HuH-7 (cell line): Measurements from ENCODE around the gene DNAH7.
"Not testable (repeated sequence)": the region's sequence is repeated elsewhere in the genome, so short reads cannot be mapped to it uniquely, and the experiment has no call there.

Experiments
- DNase-seq: peaks from one replicate; pipeline ENCODE4 v3.0.0; 2011; ENCODE audit warnings: low spot score

Gene DNAH7

DNA sequence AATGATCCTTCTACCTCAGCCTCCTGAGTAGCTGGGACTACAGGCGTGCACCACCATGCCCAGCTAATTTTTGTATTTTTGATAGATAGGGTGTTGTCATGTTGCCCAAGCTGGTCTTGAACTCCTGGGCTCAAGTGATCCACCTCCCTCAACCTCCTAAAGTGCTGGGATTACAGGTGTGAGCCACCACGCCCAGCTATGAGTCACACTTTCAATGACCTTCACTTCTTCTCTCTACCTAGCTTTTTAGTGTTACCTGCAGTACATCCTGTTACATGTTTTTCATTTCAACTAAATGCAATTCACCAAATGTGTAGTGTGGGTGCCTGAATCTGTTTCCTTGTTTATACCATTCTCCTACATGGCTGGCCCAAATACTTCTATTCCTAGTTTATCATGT, 347.6 kb downstream of the DNAH7 start:
- no peak for DNase-seq

DNA sequence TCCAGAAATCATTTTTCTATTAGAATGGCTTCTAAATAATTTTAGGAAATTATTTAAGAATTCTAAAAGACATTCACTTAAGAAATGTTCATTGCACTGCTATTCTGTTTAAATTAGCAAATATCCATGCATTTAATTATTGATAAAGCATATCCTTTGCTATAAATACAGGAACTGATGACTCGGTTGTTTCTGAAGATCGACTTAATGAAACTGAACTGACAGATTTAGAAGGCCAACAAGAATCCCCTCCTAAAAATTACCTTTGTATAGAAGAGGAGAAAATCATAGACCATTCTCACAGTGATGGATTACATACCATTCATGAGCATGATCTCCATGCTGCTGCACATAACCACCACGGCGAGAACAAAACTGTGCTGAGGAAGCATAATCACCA, 352.2 kb downstream of the DNAH7 start:
- DNase-seq: no peak

DNA sequence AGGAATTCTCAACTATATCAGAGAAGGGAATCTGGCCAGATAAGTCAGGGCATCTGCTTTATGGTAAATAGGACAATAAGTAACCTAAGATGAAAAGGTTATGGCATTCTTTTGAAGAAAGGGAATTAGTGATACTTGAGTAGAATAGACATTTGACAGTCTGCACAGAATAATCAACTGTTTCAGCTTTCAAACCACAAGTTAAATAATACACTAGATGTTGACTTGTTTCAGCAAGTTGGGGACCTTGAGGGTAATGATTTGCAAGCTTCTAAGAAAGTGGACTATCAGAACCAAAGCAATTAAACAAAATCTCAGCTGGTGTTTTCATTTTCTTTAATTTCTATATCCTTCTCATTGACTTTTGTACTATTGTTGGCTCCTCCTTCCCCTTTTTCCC, 357.2 kb downstream of the DNAH7 start:
- no peak for DNase-seq

DNA sequence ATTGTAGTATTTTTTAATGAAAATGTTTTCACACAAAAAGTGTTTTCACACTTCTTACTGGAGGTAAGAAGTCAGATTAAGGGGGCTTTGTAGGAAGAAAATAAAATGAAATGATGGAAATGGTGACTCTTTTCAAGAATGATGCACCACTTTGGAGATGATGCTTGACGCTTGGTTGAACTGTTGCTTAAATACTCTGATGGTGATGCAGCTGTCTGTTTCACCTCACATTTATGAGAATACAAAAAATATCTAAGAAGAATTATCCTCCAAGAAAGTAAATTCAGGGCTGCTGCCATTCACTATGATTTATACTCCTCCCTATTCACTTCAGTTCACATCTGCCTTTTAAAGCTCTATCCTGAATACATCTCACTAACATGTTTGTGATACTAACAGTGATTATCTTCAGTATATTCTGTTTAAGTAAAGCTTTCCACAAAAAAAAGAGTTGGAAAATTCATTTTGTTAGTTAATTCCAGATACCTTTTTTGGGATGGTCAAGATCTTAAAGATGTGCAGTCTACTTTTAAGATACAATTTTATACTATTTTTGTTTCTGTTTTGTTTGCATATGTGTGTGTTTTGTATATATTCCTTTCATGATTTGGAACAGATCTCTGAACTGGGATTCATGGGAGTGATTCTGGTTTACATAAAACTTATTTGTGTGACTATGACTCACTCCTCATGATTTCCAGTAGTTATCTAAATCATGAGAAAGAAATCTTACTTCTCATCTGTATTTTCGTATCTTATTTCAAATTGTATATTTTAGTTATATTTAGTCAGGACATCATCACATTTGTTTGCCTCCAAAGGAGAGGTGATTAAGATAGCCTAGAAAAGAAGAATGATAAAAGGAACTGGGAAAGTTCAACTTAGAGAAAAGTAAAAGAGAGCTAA, 358.5 kb downstream of the DNAH7 start:
- DNase-seq: no peak

DNA sequence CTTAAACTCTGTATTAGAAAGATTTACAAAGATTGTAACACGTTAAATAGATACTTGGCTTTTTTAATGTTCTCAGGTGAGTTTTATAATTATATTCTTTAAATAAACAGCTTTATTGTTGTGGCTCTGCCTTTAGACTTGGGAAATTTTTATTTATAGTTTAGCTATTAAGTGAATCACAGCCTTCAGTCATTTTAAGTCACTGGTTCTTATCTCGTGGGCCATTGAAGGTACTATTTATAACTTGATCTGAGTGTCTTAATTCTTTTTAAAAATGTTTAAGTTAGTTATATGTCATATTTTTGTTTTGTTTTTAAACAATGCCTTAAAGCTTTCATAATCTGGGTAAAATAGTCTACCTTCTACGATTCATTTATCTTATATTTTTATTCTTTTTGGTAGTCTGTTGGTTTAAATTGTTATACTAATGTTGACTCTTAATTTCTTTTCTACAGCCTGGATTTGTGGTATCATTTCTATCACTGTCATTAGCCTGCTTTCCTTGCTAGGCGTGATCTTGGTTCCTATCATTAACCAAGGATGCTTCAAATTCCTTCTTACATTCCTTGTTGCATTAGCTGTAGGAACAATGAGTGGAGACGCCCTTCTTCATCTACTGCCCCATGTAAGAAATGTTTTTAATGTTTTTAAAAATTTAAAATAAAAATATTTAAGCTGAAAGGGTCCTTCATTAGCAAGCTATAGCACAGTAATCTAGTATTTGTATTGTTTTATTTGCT, 362.3 kb downstream of the DNAH7 start:
- DNase-seq: no peak

DNA sequence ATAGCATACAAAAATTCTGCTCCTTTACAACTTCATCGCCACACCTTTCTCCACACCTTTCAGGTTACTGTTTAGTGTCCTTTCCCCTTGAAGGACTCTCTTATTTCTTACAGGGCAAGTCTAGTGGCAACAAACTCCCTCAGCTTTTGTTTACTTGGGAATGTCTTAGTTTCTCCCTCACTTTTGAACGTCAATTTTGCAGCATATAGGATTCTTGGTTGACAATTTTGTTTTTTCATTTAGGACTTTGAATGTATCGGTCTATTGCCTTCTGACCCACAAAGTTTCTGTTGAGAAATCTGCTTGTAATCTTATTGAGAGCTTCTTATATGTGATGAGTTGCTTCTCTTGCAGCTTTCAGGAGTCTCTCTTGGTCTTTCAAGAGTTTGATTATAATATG, 368.2 kb downstream of the DNAH7 start:
- no peak for DNase-seq

DNA sequence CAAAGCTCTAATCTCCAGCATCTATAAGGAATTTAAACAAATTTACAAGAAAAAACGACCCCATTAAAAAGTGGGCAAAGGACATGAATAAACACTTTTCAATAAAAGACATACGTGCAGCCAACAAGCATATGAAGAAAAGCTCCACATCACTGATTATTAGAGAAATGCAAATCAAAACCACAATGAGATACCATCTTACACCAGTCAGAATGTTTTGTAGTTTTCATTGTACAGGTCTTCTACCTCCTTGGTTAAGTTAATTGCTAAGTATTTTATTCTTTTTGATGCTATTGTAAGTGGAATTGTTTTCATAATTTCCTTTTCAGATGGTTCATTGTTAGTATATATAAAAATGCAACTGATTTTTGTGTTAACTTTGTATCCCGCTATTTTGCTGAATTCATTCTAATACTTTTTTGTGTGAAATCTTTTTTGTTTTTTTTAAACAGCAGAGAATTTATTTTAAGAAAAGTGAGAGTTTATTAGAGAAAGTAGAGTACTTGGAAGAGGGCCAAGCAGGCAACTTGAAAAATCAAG, 370.9 kb downstream of the DNAH7 start:
- no peak for DNase-seq

DNA sequence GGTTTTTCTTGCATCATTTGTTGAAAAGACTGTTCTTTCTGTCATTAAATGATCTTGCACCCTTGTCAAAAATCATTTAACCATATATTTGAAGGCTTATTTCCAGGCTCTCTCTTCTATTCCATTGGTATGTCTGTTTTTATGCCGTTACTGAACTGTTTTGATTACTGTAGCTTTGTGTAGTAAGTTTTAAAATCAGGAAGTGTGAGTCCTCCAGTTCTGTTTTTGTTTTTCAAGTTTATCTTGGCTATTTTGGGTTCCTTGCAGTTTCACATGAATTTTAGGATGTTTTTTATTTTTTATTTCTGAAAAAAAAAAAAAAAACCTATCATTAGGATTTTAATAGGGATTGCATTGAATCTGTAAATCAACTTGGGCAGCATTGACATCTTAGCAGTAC, 372.6 kb downstream of the DNAH7 start:
- no peak for DNase-seq

DNA sequence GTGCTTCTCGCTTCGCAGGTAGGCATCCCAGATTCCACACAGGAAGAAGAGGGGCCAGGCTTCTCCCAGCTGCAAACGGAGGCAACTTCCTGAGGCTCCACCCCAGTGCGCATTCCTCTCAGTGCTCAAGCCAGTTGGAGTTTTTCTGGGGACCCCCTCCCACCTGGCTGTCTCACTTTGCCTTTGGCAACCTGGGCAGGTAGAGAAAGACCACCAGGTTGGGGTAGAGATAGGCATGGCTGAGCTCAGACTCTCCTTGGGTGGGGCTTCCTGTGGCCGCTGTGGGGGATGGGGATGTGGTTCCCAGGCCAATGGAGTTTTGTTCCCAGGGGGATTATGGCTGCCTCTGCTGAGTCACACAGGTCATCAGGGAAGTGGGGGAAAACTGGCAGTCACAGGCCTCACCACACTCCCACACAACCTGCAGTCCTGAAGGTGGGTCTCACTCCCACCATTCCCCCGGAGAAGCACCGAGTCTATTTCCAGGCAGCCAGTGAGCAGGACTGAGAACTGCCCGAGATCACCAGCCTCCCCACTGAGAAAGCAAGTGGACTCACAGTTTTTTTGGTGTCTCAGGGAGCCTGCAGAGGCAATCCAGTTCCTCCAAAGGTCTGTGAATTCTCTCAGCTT, 373.5 kb downstream of the DNAH7 start:
- DNase-seq: no peak

DNA sequence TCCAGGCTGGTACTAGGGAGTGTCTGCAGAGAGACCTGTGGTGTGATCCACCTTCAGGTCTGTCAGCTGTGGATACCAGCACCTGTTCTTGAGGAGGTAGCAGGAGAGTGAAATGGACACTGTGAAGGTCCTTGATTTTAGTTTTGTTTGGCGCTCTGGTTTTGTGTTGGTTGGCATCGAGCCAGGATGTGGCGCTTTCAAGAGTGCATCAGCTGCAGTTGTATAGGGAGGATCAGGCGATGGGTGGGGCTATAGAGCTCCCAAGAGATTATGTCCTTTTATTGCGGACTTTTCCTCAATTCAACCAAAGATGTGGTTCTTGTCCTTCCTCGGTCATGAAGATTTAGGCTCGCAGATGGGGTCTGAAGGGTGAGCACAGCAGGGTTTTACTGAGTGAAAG, 374.1 kb downstream of the DNAH7 start:
- no peak for DNase-seq

DNA sequence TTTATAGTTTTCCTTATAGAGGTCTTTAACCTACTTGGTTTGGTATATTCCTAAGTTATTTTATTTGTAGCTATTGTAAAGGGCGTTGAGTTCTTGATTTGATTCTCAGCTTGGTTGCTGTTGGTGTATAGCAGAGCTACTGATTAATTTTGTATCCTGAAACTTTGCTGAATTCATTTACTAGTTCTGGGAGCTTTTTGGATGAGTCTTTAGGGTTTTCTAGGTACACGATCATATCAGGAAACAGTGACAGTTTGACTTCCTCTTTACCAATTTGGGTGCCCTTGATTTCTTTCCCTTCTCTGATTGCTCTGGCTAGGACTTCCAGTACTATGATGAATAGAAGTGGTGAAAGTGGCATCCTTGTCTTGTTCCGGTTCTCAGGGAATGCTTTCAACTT, 376.1 kb downstream of the DNAH7 start:
- not testable (repeated sequence) for DNase-seq
